Activated CD4-positive, alpha-beta T cell treated with anti-CD3 and anti-CD28 coated beads, Interleukin-2, amount 50 U/mL, for 1 hour (primary cell): ENCODE data around the gene CCDC3.
"Not testable (repeated sequence)": the region's sequence is repeated elsewhere in the genome, so short reads cannot be mapped to it uniquely, and the experiment has no call there.

Experiments
- DNase-seq: peaks from one replicate; pipeline ENCODE4 v3.0.0-alpha.2; 2020

The CCDC3 gene

DNA sequence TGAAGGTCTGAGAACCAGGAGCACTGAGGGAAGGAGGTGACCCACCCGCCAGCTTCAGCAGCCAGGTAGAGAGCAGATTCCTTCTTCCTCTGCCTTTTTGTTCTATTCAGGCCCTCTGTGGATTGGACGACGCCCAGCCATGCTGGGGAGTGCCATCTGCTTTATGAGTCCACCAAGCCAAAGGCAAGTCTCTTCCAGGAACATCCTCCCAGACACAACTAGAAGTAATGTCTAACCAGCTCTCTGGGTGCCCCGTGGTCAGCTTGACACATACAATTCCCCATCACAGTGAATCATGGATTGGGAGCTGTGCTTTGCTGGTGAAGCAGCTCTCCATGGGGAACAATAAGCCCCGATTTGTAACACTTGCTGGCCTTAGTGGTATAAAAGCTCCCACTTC lies 125.2 kb downstream of the CCDC3 start:
- no peak for DNase-seq

DNA sequence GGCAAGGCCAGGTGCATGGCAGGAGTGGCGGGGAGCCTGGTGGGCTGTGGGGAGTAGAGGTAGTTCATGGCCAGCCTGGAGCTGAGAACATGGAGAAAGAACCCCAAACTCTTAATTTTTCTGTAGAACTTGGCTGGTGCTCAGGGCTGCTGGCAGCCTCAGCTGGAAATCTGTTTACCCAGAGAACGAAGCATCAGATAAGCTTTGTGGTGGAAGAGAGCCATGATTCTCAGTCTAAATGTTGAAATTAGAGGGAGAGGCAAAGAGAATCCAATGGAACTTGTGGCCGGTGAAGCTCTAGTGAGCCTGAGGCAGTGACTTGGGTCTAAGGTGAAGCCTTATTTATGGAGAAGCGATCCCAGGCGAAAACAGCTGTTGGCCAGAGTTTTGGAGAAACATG lies 126.4 kb downstream of the CCDC3 start:
- no peak for DNase-seq

DNA sequence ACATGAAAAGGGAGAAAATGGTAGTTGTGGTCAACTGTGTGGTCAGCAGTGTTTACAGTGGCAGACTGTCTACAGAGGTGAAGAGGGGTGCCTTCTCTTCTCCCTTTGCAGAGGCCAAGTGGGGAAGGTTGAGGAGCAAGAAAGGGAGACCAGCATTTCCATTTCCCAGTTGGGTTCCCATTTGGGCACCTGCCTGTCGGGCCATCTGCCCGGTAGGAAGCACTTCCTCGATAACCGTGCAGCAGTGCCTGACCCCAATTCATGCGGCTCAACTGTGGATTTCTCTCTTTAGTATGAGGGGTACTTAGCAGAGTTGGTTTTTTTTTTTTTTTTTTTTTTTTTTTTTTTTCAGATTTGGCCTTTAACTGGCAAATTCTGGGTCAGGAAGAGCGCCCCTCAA lies 127.0 kb downstream of the CCDC3 start:
- no peak for DNase-seq

DNA sequence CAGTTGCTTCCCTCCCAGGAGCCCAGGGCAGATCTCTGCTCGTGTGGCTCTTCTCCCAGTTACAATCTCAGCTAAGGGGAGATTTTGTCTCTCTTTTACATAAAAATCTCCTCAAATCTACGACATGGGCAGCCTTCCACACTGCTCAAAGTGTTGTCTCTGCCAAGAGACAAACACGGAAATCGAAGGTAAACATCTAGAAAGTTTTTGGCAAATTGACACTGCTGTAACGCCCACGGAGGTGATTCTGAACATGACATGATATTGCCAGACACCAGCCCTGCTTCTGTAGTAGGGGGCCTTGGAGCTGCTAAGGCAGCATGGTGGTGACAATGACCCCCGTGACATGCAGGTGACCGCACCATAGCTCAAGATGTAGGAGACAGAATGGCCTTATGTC lies 128.3 kb downstream of the CCDC3 start:
- DNase-seq = no peak

DNA sequence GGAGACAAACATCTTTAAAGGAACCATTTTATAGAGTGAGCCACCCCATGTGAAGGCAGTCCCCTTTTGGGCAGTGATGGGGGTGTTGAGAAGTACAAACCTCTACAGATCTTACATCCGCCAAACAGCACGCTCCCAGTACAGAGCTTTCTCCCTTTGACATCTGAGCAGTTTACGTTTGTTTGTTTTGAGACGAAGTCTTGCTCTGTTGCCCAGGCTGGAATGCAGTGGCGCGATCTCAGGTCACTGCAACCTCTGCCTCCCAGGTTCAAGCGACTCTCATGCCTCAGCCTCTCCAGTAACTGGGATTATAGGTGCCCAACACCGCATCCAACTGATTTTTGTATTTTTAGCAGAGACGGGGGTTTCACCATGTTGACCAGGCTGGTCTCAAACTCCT lies 128.9 kb downstream of the CCDC3 start:
- no peak for DNase-seq

DNA sequence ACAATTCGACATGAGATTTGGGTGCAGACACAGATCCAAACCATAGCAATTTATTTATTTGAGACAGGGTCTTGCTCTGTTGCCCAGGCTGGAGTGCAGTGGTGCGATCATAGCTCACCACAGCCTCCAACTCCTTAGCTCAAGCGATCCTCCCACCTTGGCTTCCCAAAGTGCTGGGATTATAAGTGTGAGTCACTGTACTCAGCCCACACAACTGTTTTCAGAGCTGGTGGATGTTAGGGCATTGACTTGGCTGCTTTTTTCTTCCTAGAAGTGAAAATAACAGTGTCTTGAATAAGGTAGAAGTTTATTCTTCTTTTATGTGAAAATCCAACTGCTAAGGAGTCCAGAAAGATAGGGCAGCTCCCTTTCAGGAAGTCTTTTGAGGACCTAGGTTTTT lies 132.1 kb downstream of the CCDC3 start:
- no peak for DNase-seq

DNA sequence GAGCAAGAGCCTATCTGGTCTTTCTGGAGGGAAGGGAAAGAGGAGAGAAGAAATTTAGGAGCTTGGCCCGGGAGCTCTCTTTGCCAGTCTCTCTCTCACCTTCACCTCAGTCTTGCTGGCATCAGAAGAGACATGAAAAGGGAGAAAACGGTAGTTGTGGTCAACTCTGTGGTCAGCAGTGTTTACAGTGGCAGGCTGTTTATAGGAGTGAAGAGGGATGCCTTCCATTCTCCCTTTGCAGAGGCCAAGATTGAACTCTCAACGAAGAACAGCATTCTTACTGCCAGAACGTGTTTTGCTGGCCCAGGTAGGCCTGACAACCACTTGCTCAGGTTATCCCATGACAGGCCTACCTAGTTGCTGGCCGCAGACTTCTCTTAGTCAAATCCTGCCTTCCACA lies 133.3 kb downstream of the CCDC3 start:
- DNase-seq = no peak

DNA sequence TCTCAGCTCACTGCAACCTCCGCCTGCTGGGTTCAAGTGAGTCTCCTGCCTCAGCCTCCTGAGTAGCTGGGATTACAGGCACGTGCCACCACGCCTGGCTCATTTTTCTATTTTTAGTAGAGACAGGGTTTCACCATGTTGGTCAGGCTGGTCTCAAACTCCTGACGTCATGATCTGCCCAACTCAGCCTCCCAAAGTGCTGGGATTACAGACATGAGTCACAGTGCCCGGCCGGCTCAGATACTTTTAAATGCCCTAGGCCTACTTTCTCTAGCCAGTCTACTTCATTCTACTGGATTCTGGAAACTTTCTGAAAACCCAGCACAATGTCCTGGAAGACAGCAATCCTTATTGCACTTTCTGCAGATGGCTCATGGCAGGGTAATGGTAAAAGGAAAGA lies 136.0 kb downstream of the CCDC3 start:
- DNase-seq = not testable (repeated sequence)

DNA sequence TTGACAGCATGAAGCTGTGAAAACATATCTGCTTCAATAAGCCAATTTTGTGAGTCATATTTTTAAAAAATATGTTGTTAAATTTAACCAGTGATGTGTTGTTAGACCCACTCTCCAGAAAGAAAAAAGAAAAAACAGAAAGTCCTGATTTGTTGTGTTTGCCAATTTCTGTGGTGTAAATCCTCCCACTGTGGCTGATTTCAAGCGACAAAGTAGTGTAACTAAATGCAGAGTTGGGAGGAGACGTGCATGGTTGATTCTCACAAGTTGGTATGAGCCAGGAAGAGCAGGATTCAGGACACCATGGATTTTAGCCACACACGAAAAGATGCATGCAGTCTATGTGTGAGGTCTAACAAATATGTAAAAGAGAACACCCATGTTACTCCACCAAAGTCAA lies 139.1 kb downstream of the CCDC3 start:
- DNase-seq = no peak

DNA sequence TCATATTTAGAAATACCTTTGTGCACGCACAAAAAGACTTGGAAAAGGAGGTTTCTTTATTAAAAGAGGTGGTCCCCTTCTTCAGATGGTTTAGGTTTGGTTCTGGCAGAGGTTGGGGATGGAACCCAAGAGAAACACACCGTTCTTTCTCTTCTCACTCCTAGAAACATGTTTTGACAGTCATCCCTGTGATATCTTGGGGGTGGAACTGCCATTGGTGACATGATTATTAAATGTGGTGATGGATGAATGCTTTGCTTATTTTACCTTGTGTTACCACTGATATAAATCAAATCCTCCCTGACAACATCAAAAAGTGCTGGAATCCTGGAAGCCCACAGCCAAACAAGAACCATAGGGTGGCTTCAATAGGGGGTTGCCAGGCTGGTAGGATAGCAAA lies 146.5 kb downstream of the CCDC3 start:
- DNase-seq = no peak

DNA sequence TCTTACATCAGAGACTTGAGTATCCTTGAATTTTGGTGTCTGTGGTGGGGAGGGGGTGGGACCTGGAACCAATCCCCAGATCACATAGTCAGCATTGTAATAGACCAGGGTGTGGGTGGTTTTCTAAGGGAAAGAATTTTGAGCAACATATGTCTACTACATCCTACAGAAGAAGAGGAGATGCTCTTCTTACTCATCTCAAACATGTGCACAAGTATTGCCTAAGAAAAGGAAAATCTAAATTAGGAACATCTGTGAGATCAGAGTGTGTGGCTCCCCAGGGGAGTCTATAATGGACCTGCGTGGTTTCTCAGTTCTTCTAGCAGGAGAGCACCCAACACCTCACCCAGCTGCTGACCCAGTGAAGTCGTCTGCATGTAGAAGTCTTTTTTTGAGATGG lies 148.8 kb downstream of the CCDC3 start:
- DNase-seq = no peak

DNA sequence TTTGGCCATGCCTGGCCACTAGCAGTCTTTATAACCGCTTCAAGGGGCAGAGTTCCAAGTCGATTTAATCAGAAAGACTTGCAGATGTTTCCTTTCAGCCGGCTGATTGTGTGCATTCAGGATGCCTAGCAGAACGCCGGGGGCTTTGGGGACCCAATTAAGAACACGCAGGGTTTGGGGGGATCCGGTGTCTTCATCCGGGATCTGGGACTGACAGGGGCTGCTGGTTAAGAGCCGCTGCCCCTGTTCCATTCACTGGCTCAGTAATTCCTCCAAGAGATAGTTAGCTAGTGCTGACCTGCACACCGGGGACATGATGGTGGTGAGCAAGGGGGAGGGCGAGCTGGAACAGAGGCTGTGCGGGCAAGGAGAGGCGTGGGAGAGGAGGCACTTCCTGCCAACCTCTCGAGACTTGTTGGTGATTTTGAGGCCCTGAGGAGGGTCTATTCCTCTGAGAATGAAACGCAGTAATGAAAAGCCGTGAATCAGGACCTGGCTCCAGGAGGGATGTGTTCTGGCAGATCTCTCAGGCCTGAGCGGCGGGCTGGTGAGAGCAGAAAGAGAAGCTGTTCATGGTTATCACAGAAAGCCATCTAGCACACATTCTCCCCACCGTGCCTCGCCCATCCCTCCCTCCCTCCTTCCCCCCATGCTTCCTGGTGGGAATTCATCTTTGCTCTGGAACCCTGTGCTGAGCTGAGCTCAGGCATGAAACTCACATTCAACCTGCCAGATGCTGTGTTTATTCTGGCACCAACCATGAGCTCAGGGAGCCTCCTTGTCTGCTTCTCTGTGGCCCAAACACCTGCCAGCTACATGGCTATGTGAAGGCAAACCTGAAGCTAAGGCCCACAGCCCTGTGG lies 152.0 kb downstream of the CCDC3 start:
- DNase-seq = no peak

DNA sequence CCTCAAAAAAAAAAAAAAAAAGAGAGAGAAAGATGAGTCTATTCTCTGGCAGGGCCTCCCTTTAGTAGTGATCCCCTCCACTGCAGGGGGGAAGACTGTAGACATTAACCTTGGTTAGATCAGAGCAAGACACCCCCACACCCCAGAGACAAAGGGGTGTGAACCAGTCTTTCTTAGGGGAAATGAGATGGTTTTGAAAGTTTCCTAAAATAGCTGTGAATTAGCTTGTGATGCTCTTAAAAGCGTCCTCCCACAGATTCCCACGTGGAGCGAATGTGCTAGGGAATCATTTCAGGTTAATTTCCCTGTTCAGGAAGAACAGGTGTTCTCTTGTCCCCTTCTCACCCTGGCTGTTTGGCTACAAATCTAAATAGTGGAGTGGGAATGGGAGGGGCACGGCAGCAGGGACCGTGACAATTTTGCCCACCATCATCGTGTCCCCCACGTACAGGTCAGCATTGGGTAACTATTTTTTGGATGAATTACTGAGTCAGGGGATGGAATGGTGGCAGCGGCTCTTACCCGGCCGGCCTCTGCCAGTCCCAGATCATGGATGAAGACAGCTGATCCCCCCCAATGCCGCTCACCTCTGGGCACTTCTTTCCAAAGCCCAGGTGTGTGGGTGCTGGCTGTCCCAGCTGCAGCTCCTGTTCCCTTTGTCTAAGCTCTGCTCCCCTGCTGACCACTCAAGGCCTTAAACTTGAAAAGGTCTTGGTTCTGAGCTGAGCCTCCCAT lies 152.9 kb downstream of the CCDC3 start:
- DNase-seq = no peak

DNA sequence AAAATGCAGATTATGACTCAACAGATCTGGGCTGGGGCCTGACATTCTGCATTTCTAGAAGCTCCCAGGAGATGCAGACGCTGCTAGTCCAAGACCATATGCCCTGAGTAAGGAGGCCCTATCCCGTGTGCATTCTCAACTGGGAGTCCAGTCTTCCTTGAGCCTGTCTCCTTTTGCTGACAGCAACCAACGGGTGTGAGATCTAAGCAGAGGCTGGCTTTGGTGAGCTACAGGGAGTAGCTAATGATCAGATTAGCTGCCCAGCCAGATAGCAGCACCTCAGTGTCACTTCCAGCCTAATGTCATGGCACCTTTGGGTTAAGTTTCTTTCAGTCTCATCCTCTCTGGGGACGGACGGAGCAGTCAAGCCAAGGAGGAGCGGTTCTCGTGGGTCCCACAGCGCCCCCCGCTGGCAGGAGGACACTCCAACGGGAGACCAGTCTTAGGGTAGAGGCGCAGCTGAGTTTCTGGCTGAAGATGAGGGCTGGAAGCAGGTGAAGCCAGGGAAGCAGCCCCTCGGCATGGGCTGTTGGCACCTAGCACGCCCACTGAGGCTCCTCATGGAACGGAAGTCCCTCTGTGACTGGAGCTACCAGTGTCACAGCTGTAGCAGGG lies 154.0 kb downstream of the CCDC3 start:
- DNase-seq = no peak

DNA sequence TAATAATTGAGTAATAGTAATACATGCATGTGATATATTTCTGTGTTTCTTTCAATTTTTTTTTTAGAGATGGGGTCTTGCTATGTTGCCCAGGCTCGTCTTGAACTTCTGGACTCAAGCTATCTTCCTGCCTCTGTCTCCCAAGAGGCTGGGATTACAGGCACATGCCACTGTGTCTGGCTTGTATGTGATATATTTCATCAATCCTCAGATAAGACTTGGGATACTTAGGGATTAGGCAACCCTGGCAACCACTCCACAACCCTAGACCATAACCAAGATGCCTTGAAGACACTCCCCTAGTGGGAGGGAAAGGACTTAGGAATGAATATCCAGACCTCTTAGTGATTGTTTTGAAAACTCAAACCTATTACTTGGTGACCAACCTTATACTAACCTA lies 154.8 kb downstream of the CCDC3 start:
- DNase-seq = no peak
